NCI-H128 (cell line): ENCODE data around the gene LETM1.

Experiments
- DNase-seq: peaks from one replicate; lab custom pipeline; 2025; ENCODE audit not compliant: unreplicated experiment; lab: John Stamatoyannopoulos, UW

LETM1 gene

GRCh38 chr4:1766106-1767060 is 89.6 kb downstream of the LETM1 start:
- no peak for DNase-seq

- no peak for DNase-seq
These were observed 90.4 kb downstream of the LETM1 start for GRCh38 chr4:1765409-1766072.

GRCh38 chr4:1764670-1765069 is 91.3 kb downstream of the LETM1 start:
- no peak for DNase-seq

GRCh38 chr4:1763550-1764080 is 92.3 kb downstream of the LETM1 start:
- DNase-seq: no peak

- DNase-seq: no peak
These were observed 92.8 kb downstream of the LETM1 start for GRCh38 chr4:1763070-1763549.

GRCh38 chr4:1762264-1763010 is 93.5 kb downstream of the LETM1 start:
- no peak for DNase-seq
